D721Med (cell line): ENCODE results near the gene TBX21.
A peak's percentile ranks its signal among the peaks of the same experiment; 100 is the strongest.

Source experiments
- DNase-seq: peaks from one replicate; pipeline ENCODE4 v3.0.0; 2011; ENCODE audit warnings: low spot score; ENCODE audit not compliant: insufficient read length
- FAIRE-seq: peaks from 2 replicates; lab custom pipeline; 2011; peaks lifted over from hg19 to GRCh38; lab: Jason Lieb, UNC
- TF ChIP-seq, protein P1 (sequence below): IDR thresholded peaks from 2 replicates; pipeline ENCODE4 v1.5.1; 2012; ENCODE audit warnings: mild to moderate bottlenecking, control low read depth; ENCODE audit not compliant: insufficient read depth; ENCODE audit errors: missing control alignments

TBX21 gene

DNA sequence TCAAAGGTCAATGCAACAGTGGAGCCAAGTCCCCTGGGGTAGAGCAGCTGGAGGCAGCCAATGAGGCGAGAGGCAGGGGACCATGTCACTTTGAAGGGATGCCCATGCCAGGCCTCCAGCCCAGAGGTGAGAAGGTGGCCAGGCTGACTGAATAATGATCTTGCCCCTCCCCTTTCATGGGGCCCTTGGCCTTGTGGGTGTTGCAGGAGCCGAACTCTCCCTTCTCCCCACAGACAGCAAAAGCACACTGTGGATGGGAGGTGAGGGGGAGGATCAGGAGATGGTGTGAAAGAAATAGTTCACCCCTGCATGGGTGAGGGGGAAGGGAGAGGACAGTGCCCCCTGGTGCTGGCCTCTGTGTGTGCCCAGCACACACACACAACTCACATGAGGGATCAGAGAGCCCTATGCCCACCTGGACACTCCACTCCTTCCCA is 15.8 kb upstream of the TBX21 start:
- FAIRE-seq (no peak), DNase-seq (no peak)
- TF ChIP-seq, protein P1, sequence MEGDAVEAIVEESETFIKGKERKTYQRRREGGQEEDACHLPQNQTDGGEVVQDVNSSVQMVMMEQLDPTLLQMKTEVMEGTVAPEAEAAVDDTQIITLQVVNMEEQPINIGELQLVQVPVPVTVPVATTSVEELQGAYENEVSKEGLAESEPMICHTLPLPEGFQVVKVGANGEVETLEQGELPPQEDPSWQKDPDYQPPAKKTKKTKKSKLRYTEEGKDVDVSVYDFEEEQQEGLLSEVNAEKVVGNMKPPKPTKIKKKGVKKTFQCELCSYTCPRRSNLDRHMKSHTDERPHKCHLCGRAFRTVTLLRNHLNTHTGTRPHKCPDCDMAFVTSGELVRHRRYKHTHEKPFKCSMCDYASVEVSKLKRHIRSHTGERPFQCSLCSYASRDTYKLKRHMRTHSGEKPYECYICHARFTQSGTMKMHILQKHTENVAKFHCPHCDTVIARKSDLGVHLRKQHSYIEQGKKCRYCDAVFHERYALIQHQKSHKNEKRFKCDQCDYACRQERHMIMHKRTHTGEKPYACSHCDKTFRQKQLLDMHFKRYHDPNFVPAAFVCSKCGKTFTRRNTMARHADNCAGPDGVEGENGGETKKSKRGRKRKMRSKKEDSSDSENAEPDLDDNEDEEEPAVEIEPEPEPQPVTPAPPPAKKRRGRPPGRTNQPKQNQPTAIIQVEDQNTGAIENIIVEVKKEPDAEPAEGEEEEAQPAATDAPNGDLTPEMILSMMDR = peak; percentile 23

DNA sequence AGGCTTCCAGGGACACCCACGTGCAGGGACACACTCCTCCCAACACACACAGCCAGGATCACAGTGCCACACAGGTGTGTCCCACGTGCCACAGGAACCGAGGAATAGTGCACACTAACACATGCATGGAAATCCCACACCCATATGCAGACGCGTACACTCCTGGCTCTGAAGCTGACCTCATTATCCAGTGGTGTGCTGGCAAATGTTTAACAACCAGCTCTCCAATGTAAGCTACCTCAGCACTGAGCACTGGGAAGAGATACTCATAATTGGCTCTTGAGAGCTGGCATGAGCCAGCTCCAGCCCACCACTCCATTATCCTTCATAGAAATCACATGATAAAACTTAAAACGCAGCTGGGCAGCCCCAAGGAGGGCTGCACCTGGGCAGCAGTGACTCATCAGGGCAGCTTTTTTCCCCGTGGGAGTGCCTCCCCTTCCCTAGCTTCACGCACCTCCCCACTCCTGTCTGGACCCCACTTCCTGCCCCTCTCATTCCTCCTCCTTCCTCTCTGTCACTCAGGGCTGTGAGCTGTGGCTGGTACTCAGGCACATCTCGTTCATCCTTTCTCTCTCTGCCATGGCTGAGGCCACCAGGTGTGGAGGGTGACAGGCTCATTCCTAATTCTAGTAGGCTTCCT is 14.9 kb upstream of the TBX21 start:
- FAIRE-seq (no peak), DNase-seq (no peak)
- TF ChIP-seq, protein P1 = no peak

DNA sequence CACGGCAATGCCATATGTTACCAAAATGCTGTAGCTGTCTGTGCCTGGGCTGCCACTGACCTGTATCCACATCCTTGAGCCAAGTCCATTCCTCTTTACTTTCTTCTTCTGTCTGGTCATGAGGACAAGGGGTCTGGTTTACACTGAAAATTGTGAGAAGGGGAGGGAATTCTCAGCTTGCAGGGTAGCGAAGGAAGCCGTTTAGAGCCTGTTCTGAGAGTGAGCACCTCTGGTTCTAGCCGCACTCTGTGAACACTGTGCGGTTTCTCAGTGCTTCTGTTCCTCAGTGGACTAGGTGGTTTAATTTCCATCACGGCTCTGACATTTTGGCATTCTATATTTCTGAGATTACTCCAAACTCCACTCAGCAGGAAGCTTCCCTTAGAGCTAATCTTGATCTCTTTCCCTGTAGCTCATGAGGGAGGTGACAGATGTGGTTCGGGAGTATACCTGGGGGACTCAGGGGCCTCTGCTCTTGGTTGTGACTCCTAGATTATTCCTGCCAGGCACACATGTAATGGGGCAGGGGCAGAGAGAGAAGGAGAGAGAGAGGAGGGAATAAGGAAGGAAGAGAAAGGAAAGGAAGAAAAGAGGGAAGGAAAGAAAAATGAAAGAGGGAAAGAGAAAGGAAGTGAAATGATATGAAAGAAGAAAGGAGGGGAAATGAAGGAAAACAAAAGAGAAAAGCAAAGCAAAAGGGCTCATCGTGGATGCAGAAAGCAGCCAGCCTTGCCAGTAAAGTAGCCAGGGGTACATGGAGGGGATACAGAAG is 14.2 kb upstream of the TBX21 start:
- no peak for FAIRE-seq

DNA sequence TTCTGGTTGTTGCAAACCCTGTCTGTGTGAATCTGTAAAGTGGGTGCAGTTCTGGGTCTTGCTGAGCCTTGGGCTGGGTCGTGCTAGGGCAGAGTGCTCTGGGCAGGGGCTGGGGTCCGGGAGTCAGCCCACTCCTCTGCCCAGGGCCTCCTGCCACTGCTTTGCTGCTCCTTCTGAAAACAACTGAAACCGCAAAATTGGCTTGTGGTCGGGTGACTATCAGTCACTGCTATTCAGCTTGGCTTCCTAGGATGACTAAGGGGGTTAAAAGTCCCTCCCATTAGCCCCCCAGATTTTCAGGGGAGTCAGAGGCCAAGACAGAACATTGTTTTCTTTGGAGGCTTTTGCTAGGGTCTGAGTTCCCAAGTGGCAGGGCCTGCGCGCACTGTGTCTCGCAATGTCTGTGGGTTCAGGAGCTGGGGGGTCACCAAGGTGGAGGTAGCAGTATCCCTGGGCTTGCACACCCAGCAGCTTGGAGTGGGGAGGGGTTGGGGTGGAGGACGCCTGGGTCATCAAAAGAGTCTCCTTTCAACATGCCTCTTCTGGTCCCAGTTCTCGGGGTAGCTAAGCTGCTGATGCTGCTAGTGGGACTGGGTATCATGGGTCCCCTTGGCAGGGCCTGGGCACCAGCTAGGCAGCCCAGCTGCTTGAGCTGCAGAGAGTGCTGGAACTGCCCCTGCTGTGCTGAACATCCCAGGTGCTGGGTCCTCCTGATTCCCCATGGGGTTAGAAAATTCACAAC is 13.5 kb upstream of the TBX21 start:
- no peak for FAIRE-seq
- TF ChIP-seq, protein P1 = no peak
- no peak for DNase-seq

More for the DNA sequence above, 14.2 kb upstream of the TBX21 start:
- DNase-seq = no peak
- TF ChIP-seq, protein P1 = no peak

DNA sequence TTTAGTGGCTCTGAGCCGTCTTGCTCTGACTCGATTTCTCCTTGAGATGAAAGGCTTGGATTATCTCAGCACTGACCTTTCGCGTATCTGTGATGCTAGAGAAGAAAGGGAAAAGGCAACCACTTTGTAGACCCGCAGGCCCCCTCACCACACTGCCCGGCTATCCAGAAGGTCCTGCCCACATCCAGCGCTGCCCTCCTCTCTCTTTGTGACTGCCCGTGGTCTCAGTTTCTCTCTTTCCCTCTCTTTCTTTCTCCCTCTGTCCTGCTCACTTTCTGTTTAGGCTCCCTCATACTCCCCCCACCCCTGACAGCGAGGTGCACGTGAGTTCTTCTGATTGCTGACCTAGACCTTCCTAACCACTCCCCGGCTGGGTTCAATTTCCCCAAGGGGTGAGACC is 12.8 kb upstream of the TBX21 start:
- DNase-seq (no peak), FAIRE-seq (no peak)
- TF ChIP-seq, protein P1 = no peak

DNA sequence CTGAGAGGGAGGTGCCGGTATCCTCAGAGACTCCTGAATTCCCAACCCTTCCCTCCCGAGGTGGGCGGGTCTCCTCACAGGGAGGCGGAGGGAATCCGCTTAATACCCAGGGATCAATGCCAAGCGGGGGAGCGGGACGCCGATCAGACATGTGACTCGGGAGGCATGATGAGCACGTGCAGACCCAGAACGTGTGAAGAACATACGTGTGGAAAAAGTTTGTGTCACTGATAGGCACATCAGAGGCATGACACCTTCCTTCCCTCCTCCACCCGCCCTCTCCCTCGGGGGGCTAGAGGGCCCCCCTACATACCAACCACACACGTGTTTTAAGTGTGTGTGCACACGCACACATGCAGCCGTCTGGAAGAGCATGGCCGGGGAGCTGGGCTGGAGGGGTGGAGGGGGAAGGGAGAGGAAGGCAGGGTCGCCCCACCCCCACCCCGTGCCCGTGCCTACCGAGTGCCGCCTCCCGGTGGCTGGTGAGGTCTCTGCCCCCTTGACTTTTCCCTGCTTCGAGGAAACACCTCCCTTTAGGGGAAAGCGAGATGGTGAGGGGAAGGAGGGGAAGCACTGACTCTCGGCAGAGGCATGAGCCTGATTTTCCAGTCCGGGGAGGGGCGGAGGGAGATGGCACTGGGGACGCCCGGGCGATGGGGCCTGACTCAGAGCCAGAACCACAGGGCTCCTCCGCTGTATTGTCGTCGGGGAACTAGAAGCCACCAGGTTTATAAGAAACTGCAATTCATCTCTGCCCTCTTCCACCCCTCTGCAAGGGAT is 12.1 kb upstream of the TBX21 start:
- FAIRE-seq (no peak), DNase-seq (no peak)
- TF ChIP-seq, protein P1 = no peak
